Stimulated activated CD4-positive, alpha-beta T cell treated with anti-CD3 and anti-CD28 coated beads, Interleukin-15, amount 100 ng/mL, for 48 hours (primary cell): ENCODE results near the gene ALK.
"Not testable (repeated sequence)": the region's sequence is repeated elsewhere in the genome, so short reads cannot be mapped to it uniquely, and the experiment has no call there.

Experiments
- DNase-seq, 2 donors: peaks; one replicate each; pipeline ENCODE4 v3.0.0-alpha.2; 2020; ENCODE audit warnings: low read depth in 2 of 2

The ALK gene

DNA sequence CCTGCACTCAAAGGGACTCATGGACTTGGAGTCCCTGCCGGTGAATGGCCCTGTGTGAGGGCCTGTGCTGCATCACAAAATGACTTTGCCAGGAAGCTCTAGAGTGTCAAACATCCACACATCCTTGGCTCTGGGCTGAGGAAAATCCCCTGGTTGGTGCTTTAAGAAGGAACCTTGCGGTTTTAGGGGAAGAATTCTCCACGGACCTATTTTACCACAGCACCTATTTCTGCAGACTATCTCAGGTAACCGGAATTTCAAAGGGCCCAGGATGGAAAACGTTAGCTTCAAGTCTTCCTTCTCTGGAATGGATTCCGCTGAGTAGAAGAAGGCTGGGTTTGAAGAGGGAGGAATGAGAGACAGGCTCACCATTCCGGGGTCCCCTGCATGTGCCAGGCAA lies 166.2 kb downstream of the ALK start:
- DNase-seq, result no peak

DNA sequence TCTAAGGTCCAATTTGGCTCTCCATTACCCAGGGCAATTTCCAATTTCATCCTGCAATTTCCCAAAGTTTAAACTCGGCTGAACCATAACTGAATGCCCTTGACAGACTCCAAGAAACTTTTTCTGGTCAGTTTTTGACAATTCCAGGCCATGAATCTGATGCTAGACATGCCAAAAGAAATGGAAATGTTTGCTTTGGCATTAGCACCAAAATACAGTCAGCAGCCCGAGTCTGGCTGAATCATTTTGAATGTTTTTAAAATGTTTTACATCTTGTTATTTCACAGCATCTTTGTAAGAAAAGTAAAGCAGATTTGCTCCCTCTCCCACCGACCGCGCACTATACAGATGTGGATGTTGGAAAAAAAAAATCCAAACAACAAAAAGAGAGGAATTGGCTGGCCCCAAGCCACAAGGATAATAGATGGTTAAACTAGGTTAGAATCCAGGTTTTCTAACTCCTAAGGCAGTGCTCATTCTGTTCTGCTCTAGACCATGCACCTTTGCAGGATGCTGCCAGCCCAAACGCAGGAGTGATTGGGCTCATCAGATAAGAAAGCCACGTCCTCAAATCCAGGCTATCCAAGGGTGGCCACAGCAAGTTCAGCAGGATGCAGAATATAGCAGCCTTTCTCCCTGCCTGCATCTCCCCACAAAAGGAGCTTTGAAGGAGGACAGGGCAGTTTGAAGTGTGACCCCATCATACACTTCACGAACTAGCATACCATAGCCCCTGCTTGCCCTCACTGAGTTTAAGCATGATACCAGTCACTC lies 167.5 kb downstream of the ALK start:
- no peak for DNase-seq

DNA sequence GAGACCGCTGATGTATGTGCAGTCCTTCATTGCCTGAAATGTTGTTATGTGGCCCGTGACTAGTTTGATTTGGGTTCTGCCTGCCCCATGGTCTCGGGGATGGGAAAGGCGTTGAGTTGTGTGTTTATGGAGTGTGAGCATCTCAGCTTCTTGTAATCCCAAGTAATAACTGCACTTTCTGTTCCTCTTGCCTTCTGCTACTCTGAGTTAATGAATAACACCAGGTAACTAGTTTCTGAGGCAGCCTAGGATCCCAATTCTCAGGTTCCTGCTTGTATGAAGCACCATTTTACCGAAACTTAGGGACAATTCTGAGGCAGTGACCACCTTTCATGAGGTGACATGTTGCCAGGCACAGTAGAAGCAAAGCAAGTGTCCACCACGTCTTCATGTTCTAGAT lies 170.0 kb downstream of the ALK start:
- DNase-seq, result no peak

DNA sequence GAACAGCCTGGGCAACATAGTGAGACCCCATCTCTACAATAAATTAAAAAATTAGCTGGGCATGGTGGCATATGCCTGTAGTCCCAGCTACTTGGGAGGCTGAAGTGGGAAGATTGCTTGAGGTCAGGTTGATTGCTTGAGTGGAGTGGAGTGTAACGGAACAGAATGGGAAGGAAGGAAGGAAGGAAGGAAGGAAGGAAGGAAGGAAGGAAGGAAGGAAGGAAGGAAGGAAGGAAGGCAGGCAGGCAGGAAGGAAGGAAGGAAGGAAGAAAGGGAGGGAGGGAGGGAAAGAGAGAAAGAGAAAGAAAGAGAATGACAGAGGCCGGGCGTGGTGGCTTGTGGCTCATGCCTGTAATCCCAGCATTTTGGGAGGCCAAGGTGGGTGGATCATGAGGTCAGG lies 170.9 kb downstream of the ALK start:
- DNase-seq, result not testable (repeated sequence)

DNA sequence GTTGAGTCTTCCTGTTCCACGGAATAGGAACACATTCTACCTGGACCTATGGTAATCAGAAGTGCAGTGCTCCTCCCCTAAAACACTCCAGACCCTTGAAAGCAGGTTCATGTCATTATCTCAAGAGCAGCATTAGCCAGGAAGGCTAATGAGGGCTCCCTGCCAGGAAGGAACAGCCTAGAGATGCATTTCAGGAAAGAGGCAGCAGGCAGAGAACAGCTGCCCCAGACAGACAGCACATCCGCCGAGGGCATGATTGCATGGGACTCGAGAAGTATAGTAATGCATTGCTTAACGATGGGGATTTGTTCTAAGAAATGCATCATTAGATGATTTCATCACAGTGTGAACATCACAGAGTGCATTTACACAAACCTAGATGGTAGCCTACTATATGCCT lies 171.5 kb downstream of the ALK start:
- DNase-seq, result no peak

DNA sequence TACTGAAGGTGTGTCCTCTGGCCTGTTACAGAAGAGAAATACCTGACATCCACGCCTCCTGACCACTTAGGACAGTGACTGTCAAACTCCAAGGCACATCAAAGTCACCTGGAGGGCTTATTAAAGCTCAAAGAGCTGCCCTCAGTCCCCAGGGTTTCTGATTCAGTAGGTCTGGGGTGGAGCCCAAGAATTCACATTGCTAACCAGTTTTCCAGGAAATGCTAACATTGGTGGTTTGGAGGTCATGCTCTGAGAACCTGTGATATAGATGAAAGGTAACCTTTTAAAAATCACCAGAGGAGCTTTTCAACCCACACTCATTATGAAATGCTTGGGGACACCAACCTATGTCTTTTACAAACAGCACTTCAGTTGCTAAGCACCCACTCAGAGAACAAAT lies 172.3 kb downstream of the ALK start:
- DNase-seq, result no peak

DNA sequence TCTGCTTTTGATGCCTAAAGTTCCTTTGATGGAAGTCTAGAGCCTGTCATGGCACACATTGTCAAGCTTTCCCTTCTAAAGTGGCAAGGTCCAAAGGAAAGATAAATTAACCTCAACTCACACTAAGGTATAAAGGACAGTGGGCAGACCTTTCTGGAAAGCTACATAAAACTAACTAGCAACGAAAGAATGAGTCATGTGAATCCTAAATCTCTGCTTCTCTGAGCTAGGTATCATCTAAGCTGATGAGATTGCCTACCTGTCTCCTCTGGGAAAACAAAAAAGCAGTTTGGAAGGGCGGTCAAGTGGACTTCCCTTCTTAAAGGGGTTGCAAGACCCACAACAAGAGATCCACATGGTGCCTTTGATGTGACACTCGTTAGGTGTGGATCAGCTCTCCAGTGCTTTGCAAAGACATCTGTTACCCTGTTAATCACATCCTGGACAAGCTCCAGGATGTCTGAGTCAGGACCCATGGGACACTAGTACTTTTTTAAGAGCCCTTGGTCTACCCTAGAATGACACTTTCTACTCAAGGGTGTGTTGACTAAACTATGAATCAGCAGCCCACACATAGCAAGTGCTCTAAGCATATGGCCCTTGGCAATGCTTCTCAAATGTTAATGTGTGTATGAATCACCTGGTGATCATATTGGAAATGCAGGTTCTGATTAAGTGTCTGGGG lies 173.5 kb downstream of the ALK start:
- DNase-seq, result peak; percentile 2 to 4

DNA sequence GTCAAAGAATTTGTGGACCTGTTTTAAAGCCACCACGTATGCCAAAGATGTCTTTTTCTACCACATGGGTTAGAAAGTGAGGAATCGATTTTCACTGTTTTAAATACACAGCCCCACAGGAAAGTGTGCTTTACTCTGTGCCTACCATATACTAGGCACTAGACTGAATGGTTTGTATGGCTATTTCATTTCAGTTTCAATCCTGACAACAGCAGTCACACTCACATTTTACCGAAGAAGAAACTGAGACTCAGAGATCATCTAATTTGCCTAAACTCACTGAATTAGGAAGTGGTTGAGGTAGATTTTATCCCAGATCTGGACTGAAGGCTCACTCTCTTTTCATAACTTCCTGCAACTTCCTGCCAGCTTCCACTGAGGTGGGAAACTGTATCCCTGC lies 176.4 kb downstream of the ALK start:
- no peak for DNase-seq

DNA sequence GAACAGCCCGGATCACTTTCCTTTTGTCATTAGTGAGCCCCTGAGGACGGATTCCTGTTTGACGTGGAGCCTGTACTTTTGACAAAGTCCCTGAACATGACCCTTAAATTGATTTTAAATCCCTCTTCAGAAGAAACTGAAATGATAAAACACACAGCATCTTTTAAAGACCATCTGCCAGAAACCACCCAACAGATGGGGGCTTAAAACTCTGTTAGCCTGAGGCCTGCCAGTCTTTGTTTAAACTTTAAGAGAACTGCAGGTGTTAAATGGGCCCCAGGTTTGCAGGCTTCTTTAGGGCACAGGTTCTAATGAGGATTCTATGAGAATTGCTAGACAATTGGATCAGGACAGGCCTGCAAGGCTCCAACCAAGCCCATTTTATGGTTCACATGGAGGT lies 177.9 kb downstream of the ALK start:
- no peak for DNase-seq

DNA sequence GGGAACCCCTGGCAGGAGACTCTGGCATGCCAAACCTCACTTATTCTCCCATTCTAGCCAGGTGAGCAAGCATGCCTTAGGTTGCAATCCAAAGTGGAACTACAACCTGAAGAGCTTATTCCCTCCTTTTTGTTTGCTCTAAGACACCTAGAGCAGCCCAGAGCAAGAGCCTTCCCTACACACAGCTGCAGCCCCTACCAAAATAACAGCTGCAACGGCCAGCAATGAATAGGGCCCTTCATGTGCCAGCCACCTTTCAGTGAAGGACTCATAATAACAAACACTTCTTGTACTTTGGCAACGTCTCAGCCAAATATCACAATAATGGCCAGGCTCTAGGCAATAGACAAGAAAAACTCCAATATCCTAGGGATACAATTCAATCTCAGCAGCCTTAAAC lies 178.7 kb downstream of the ALK start:
- DNase-seq, result no peak

DNA sequence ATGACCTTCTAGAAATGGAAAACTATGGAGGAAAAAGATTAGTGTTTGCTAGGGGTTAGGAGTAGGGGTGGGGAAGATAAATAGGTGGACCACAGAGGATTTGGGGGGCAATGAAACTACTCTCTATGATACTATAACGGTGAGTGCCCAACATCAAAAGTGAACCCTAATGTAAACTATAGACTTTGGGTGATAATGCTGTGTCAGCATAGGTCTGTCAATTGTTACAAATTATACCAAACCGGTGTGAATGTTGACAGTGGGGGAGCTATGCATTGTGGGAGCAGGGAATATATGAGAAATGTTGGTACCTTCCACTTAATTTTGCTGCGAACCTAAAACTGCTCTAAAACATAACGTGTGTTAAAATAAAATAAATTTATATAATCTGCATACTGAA lies 180.3 kb downstream of the ALK start:
- DNase-seq, result no peak

DNA sequence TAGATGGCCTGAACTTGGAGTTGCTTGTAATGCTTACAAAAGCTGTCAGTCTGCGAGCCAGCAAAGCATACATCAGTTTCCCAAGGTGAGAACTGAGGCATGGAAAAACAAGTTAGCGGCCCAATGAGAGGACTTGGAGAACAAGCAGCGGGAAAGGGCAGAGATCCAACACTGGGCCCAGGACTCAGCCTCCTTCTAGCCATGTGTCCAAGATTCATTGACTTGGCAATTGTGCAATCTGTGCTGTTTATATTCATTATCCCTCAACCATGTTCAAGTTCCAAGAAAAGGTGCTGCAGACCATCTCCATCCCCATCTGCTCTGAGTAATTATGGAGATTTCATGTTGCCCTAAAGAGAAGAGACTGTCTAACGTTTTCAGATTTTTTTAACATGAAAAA lies 187.4 kb downstream of the ALK start:
- DNase-seq, result no peak

DNA sequence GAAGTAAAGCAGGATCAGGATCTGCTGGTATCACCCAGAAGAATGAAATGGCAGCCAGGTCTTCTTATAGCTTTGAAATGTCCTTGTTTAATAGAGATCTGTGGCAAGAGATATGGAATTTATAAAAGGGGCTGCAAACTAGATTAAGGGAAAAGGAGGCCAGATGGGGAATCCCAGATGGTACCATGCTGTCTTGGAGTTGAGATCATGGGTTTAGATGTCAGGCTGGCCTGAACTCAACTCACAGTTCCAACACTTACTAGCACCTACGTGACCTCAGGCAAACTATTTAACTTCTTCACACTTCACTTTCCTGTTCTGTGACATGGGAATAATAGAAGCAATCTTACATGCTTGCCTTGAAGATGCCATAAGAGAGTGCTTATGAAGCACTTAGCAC lies 188.2 kb downstream of the ALK start:
- no peak for DNase-seq

DNA sequence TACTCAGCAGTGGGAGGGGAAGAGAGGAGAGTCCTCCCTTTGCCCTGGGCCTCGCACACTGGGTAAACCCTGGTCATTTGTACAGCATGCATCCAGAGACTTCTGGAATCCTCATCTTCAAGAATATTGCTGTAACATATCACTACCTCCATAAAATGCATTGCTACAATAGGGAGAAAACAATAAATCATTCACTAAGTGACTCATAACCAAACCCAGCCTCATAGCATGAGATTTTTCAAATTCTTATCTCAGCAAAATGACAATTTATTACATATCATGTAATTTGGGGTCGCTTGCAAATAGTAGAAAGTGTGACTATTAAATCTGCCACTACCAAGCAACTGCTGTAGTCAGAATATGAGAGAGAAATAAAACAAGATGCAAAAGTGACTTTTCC lies 189.4 kb downstream of the ALK start:
- no peak for DNase-seq

DNA sequence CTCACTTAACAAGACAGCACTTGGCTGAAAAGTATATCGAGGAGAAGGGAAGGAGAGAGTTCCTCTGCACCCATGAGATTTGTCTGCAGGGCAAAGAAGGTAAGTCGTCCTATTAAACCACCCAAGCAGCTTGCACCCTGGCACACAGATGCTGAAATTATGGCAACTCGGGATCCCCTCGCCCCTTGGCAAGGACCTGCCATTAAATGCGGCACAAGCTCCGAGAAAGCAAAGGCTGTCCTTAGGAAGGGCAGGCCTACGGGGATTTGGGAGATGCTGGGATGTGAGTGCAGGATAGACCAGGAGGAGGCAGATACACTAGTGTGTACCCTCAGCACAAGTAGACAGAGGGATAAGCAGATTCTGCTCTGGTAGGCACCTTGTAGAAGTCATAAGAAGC lies 191.5 kb downstream of the ALK start:
- DNase-seq, result no peak

DNA sequence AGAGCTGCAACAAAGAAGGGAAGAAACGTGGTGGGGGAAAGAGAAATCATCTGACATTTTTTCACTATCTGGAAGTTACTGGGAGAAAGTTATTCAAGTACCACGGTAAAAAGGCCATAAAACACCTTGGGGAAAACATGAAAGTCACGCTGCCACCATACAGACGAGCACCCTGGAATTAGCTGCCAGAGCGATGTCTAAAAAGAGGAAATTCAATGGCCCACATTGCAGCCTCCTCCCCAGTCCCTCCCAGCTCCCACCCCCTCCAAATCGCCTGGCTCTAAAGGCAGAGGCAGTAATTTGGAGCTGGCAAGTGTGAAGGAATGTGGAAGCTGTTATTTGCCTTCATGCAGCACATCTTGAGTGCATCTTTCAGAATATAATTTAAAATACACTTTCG lies 192.0 kb downstream of the ALK start:
- no peak for DNase-seq

DNA sequence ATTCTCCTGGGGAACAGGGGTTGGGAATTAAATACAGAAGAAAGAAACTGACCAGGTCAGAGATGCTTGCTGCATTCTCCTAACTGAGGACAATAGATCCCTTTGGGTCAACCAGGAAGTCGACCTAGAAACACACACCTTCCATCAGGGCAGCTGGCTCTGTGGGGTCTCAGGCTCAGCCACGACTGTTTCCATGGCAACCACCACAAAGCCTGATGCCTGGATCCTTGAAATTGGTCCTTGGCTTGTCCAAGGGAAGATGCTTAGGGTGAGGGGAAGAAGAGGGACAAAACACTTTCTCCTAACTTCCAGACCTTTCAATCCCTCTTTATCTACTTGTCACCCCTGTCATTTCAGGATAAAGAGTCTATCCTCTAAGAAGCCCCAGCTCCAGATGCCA lies 194.4 kb downstream of the ALK start:
- no peak for DNase-seq

DNA sequence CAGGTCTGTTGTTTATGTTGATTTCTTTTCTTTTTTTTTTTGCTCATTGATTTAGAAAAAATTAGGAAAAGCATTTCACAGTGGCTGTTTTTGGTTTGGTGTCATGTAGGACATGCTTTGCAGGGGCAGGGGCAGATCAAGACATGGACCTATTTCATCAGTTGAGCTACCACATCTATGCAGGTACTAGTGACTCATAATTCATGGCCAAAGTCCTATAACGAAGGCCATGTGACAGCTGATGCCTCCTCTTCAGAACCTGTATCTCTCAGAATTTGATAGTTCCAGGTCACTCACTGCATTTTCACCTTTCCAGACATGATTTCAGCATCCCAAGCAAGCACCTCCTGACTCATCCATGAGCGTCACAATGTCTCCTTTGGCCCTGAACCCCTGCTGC lies 195.8 kb downstream of the ALK start:
- no peak for DNase-seq

DNA sequence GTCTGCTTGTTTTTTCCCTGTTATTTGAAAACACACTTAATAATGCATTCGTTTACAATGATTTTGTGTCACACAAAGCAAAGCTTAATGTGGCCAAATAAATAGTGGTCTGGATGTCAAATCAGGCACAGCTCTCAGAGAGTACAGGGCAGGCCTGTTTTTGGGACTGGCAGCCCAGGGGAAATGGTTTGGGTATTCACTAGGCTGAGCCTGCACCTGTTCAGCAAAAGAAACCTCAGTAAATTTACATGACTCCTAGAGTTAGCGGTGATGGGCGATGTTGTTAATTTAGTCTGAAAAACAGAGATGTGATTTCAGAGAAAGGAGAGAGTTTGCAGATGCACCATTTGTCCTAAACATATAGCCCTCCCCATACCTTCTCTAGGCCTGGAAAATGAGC lies 197.1 kb downstream of the ALK start:
- no peak for DNase-seq

DNA sequence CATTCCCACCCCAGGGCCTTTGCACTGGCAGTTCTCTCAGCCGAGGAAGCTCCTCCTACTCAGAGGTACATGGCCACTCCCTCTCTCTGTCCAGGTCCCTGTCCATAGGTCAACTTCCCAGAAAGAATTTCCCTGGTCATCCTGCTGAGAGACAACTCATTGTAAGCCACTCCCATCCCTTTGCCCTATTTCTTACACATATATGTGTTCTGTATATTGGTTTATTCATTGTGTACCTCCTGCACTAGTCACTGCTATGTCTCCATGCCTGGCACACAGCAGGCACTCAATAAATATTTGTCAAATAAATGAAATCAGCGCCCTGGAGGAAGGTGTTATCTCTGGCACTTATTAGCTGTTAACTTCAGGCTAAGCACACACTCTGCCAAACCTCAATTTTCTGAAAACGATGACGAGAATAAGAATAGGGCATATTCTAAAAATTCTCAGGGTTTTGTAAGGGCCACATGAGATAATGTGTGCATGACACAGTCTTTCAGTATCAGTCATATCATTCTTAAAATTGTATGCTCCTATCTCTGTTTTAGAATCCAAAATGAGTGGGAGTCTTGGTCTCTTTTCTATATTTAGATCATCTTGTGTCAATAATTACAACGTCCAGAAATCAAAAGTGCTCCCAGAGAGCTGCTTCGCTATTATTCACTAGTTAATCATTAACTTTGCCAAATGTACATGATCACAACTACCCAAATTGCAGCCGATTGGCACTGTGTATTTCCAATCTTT lies 198.0 kb downstream of the ALK start:
- DNase-seq, result no peak

DNA sequence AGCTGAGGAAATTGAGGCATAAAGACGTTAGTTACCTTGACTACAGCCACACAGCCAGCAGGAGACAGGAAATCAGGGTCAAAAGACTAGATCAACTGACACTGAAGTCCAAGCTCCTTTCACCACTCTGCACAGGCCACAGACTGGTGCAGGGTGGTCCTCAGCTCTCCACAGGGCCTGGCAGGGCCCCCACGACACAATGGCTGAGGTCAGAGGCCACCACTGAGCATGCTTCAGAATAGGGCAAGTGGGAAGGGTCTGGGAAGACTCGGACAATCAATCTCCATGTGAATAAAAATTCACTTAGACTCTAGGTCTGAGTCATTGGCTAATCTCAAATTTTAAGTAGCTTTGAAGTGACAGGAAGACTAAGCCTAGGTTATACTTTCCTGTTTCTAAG lies 201.7 kb downstream of the ALK start:
- no peak for DNase-seq

DNA sequence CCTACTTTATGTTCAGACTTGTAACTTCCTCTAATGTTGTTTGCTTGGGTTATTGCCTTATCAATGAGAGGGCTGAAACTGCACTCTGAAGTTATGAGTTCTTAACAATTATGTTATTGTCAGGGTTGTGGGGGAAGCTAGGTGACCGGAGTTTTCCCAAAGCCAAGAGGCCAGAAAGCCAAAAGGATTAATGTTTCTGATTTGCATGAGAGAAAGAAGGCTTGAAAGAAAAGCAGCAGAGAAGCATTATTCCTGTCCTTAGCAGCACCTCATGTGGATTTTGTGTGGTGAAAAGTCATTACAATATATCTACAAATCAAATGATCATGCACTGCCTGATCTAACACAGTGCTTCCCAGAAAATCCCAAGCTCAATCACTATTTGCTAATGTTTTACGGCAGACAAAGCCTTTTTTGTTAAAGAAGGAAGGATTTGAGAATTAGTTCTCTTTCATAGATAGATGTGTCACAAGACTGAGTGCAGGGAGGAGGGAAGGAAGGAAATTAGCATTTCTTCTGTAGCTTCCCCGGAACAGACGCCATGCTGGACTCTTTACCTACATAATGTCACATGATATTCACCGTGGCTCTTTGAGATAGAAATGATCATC lies 203.2 kb downstream of the ALK start:
- DNase-seq, result no peak

DNA sequence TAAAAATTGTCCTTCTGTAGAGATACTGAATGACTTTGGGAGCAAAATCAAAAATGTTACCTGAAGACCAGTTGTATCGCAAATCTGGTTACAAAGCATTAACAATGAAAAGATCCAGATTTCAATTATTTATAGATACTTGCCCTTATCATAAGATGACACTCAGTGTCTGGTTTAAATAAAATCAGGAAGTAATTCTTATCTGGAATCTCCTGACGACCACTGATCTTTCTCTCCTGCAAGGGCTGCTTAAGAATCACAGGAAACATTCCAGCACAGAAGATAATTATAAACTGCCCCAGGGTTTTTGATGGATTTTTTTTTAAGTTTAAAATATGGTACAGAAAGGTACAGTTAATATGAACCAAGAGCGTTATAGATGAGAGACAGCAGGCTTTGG lies 205.7 kb downstream of the ALK start:
- no peak for DNase-seq
